Stimulated activated CD4-positive, alpha-beta T cell treated with anti-CD3 and anti-CD28 coated beads, Interleukin-1b, Interleukin-23, amount 100 ng/mL, for 48 hours (primary cell): ENCODE data around the gene FGGY.

Experiments
- DNase-seq: peaks from one replicate; pipeline ENCODE4 v3.0.0-alpha.2; 2020

The FGGY gene

DNA sequence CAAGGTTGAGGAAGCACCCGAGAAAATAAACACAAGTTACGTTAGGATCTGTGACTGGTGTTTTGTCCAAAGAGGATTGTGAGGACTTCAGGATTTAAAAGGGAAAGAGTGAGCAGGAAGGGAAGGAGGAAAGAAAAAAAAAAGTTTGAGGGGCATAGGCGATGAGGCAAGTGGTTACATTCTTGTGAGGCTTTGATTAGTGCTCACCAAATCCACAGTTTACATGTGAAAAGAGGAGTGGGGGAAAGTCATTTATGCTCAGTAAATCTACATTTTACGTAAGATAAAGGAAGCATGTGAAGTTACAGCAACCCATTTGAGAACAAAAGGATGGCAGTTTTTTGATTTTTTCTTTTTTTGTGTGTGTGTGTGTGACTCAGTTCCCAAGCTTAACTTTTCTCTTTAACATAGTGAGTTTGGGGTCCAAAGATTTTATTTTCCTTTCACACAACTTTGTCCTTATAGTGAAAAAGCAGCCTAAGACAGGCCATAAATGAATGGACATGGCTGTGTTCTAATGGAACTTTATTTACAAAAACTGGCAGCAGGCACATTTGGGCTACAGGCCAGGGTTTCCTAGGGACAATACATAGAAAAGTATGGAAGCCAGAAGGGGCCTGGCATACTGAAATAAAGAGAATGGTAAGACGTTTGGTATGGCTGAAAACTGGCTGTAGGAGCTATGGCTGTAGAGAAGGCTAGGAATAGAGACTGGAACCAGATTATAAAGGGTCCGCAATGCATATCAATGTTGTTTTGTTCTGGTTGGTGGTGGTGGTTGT, 121.7 kb downstream of the FGGY start:
- DNase-seq = no peak

DNA sequence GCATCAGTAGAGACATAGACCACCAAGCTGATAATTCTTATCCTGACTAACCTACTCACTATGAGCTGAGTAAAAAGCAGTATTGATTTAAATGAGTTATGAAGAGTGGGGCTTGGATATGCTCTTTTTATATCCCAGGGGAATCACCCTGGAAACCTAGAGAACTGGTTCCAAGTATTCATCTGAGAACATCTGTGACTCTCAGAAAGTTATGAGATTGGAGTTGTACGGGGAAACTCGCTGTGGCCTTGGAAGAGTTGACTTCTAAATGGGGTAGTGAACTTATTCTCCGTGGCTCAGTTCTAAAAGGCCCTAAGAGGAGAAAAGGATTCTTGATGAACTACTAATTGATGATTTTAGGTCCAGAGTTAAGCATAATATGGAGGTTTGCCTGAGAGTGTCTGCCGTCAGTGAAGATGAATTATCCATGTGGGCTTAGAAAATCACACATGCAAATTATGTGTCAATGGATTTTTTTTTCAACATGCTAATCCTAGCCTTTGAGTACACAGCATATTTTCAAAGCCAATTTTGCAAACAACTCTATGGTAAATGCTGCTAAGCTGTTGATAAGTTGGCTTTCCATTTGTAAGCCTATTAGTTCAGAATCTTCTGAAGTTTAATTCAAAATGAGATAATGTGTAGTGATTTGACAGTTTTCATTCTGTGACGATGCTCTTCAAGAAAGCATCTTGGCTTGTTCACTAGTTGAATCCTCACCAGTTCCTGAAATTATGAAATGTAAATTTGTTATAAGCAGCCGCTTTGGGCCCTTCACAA, 122.7 kb downstream of the FGGY start:
- DNase-seq = no peak

DNA sequence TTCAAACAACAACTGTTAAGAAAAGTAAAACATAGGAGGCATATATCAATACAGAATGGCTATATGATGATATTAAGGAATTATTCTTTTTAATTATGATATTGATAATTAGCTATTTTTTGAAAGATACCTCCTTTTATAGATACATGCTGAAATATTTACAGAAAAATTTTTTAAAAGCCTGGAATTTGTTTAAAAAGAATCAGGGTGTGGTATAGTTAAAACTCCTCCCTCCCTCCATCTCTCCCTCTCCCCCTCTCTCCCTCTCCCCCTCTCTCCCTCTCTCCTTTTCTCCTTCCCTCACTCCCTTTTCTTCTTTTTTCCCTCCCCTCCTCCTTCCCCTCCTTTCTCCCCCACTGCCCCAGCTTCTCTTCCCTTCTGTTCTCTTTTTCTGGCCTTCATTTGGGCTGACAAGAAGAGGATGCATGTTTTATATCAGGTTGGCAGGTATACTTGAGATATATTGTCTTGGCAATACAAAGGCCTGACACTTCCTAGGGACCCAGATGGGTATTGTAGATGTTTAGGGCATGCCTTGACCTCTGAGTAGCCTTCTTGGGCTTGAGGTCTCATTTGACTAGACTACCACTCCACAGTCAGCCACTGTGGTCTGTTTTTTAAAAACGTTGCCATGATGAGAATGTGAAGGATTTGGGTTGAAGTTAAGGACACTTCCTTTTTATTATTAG, 124.5 kb downstream of the FGGY start:
- no peak for DNase-seq

DNA sequence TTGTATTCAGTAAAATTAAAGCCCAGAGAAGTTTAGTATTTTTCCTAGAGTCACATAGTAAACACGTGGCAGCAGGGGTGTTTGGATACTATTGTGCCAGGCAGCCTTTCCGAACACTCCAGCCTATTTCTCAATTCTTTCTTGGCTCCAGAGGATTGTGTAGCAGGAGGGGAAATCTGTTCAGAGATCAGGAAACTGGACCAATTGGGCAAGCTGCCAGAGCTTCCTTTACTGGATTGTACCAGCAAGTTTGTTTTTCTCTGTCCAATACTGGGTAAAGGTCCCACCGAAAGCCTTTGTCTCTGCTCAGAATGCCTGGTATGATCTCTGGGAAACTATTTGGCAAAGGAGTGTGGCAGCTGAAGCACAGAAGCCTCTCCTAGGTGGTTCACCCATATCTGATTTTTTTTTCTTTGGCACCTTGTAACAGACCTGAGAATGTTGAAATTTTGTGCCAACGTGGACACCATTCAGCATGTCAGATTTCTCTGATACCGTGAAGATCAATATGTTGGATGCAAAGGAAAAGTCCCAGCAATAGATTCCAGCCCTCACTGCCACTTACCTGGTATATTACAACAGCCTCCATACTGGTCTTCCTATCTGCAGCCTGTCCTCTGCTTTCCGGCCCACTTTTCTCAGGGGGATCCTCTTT, 126.2 kb downstream of the FGGY start:
- DNase-seq = no peak

DNA sequence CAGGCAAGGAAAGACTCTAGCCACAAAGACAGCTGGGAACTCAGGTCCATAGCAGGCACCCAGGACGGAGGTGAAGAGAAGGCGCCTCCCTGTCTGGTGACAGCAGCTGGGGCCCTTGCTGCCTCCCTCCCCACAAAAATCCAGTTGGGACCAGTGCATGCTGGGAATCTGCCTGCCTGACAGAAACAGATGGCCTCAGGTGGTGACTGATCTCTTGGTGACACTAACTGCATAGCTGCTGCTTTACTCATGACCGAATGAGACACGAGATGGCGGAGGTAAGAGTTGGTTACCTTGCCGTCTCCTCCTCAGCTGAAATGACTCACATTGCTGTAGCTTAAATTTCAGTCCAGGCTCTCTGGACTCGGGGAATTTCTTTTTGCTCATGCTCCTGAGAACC, 130.3 kb downstream of the FGGY start:
- no peak for DNase-seq

DNA sequence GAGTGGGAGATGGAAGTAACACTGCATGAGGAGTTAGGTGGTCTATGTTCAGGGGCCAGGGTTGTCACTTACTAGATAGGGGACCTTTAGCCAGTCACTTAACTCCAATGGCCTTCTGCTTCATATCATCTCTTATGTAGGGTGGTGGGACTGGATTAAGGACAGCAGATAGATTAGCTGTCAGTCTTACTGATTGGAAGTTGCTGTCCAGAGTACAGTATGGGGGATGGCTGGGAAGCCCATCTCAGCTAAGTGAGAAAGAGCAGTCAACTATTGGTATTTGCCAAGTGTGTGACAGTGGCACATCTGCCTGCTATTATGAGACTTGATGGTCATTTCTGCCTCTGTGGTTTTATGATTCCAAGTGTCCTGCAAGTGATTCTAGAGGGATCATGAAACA, 130.9 kb downstream of the FGGY start:
- no peak for DNase-seq

DNA sequence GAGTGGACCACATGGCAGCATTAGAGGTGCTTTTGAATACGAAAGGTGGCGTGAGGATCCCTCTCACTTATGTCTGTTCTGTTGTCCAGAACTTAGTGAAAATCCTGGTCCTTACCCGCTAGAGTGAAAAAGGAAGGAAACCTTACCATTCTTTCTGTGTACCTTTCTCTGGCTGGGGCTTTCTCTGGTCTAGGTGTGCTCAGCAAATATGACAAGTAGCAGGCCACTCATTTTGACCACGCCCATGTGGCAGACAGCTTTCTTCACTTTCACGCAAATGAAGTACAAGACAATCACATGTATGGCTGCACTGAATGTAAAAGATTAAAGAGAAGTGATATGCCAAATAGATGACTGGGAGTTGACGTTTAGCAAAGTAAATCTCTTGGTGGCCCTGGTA, 131.9 kb downstream of the FGGY start:
- DNase-seq = no peak

DNA sequence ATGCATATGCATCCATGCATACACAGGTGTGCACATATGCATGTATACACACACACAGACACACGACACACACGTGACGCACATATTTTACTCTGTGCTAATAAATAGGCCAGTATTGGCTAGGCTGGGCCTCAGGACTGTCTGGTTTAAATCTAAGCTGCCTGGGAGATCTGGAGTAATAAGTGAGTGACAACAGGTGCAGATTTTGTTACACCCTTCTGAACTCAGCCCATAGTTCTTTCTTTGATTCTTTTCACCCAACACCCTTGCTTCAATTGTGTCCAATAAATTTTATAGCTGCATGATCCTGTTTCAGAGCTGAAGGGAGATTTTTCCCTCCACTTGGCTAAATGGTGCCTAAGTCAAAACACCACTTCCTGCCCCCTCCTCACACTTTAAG, 132.8 kb downstream of the FGGY start:
- DNase-seq = no peak

DNA sequence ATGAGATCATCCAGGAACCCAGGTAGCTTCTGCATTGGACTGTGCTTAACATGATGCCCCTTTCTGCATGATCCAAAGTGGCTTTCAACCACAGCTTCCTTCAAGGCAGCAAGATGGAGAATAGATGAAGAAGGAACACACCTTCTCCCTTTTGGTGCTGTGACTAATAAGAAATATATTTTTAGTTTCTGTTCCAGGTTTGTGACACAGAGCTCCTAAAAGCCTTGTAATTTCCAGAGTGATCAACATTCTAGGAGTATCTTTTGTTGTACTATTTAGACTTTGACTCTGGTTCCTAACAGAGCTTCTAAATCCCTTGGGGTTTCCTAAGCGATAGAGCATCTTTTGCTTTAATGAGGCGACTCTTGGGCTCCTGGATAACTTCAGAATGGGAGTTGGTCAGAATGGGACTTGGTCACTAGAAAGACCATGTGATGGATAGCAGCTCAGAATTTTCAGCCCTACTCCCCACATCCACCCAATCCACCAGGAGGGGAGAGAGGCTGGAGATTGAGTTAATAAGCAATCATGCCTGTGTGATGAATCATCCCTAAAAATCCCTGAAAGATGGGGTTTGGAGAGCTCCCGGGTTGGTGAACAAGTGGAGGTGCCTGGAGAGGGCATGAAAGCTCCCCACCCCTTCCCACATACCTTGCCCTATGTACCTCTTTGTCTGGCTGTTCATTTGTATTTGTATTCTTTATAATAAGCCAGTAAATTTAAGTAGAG, 134.8 kb downstream of the FGGY start:
- DNase-seq = no peak

DNA sequence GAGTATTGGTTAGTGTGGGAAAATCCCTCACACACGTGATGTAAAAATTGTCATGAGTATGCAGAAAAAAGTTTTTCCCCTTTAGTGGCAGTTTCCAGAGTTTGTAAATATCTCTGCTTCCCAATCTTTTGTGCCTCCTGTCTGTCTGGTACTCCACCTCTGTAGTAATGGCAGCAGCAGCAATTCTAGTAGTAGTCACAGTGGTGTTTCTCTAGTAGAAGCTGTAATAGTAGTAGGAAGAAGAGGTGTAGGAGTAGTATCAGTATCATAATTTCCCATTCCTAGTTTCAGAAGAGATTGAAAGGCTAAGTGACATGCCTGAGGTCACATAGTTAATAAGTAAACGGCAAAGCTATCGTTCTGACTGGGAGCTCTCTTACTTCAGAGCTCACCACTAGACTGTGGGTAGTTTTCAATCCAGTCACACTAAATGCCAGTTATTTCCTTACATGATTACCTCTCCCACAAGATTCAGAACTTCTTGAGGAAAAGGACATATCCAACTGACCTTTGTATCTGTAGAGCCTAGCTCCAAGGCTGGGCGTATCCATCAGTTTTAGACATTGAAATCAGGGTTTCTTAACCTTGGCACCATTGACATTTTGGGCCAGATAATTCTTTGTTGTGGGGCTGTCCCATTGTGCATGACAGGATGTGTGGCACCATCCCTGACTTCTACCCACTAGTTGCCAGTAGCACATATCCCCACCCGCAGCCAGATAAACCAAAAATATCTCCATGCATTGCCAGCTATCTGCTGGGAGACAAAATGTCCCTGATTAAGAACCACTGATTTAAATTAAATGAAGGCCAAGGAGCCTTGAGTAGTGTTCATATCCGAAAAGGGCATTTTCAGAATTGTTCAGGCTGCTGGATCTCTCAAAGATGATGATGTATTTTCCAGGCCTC, 135.9 kb downstream of the FGGY start:
- no peak for DNase-seq

DNA sequence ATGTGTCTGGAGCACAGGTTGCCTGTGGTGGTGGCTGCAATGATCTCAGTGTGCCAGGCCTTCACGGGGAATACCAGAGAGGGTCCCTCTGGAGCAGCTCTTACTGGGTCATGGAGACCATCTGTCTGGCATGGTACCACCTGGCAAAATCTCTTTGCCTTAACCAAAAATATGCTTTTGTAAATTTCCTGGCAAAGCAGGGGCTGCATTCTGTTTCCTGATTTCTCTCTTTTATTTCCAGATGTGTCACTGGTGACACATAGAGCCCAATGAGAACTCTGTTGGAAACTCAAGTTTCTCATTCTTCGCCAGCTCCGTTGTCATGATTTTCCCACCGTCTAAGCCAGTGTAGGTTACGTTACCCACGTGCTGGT, 136.5 kb downstream of the FGGY start:
- no peak for DNase-seq

DNA sequence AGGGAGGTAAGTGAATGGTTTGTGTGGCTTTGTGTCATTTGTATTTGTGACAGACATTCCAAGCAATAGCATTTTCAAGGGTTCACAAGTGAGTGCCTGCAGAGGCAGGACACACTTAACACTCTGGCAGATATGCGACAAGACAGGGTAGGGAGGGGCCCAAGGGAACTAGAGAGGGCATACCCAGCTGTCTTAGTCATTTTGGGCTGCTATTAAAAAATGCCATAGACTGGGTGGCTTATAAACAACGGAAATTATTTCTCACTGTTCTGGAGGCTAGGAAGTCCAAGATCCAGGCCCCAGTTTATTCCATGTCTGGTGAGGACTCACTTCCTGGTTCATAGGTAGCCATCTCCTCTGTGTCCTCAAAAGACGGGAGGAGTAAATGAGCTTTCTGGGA, 137.4 kb downstream of the FGGY start:
- no peak for DNase-seq

DNA sequence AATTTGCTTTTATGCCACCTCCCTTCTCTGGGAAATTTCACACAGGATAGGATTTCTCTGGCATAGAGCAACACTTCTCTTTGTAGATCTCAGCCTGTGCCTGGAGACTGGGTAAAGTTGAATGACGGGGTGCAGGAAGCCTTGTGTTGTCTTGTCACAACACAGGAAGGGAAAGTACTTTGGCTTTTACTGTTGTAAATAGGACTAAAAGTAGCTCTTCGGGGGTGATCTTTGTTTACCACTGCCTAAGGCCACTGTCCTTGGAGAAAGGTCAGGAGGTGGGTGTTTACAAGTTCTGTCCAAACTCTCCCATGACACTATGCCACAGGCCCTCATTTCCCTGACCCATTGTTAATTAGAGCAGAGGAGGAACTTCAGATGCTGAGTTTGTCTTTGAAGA, 139.7 kb downstream of the FGGY start:
- DNase-seq = no peak

DNA sequence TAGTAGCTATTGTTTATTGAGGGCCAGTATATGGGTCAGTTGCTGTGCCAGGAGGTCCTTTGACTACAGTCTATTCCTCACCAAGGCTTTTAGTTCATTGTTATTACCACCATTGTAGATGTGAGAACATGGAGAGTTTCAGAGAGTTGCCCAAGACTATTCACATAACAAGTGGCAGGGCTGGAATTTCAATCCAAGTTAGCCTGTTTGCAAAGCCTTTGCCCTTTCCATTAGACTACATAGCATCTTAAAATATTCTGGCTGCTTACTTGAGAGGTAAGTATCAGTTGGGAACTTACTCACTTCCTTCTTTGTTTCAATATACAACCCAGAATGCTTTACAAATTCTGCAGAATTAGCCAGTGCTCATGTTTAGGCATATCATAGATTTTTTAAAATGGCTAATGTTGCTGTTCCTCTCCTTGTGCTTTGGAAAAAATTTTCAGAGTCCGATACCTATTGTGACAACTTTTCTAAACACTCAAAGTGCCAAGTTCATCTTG, 141.2 kb downstream of the FGGY start:
- no peak for DNase-seq

DNA sequence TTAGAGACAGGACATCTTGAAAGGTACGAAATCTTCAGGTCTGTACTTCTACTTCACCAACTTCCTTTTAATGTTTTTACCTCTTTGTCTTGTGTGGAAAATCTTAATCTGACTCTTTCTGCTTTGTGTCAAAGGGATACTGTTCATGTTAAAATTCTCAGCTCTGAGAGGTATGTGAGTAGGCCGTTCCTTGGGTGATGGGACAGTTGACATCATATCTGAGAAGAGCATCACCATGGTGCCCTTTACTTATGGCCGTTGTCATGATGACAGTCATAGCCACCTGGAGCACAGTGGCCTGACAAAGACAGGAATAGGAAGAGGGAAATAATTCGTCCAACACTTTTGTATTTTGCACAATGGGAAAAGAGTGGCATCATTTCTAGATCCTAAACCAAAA, 145.6 kb downstream of the FGGY start:
- DNase-seq = no peak

DNA sequence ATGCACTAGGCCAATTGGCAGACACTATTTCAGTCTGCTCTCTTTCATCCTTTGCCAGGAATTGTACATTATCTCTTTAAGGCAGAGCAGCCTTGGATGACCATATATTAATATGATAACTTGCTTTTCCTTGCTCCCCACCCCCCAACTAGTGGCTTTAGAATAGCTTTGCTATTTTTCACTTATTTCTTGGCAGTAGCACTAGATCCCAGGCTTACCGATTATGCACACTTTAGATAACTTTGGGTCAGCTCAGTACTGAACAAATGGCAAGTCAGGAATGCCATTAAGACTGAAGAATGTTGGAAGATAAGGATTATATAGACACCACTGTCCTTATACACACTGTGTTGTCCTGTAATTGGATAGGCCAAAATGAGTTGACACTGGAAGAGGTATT, 146.4 kb downstream of the FGGY start:
- no peak for DNase-seq

DNA sequence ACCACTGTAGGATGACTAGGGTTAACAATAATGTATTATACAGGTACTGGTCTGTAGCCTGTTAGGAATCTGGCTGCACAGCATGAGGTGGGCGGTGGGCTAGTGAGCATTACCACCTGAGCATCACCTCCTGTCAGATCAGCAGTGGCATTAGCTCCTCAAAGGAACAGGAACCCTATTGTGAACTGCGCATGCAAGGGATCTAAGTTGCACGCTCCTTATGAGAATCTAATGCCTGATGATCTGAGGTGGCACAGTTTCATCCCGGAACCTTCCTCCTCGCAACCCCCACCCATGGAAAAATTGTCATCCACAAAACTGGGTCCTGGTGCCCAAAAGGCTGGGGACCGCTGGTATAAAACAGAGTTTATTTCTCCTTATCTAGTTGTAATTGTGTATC, 147.6 kb downstream of the FGGY start:
- no peak for DNase-seq

DNA sequence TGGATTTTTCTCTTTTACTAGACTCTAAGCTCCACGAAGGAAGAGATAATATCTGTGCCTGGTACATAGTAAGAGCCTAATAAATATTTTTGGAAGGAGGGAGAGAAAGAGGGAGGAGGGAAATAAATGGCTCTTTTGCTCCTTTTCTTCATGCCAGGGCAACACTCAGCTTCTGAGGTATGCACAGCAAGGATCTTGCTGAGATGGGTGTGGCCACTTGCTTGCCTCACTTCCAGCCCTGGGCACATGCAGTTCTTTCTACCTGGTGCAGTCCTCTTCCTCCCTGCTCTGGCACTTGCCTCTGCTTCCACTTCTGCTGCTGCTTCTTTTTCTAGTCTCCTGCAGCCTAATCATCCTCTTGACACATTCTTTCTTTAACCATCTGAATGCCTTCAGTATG, 148.1 kb downstream of the FGGY start:
- no peak for DNase-seq

DNA sequence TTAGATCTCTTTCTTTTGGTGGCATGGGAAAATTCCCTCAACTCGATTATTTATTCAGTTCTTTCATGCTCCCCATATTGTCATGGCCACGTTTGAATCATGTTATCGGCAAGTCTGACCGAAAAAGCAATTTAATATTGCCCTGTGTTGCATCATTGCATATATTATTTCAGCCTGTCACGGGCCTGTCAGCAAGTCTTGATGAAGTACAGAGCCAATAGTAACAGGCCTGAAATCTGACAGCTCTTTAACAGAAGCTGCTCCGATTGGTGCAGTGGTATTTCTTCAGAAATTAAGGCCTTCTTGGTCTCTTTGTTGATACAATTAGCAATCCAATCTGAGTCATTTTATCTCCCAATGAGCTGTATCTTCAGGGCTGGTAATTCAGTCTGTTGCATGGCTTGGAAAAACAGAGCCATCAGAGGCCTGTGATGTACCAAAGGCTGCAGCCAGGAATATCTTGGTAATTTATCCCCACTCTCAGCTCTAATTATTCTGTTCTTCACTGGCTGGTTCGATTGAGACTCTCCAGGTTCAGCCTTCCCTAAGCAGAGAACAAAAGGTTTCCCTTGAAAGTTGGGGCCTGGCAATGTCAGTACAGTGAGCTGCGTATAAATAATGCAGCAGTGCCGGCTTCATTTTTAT, 149.5 kb downstream of the FGGY start:
- no peak for DNase-seq

DNA sequence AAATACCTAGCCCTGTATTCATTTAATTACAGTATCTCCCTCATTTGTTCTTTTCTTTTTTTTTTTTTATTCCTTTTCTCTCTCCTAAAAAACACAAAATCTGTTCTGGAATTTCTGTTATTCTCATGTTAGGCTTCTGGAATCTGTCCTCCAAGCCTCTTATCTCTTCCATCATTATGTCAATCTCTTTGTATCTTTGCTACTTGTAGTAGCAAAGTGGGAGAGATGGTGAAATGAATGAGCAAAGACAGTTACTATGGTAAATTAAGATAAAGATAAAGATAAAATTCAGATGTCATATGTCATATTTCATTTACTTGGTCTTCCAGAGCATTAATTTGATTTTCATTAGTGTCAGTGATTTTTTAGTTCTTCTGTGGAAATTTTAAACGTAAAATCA, 155.1 kb downstream of the FGGY start:
- no peak for DNase-seq

DNA sequence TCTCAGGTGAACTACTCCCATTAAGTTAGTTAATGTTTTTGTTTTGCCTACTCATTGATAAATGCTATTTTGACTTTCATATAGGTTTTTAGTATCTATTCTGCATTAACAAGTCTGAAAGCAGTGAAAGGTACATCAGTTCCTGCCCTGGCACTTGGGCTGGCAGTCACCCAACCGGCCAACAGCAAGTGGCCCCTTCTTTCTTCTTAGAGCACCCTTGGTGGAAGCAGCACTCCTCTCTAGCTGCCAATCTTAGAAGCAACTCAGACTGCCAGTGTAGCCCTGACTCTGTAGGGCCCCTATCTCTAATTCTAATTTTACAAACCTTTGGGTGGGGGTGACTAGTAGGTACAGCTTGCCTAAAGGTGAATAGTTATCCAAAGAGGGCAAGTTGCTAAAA, 155.7 kb downstream of the FGGY start:
- no peak for DNase-seq
